ENCODE data around the gene TMEM263. TPM values are rescaled to one million over a fixed set of nuclear protein-coding genes. Genes with fewer than 3 reads are reported as not detected.

Gene TMEM263
- total RNA-seq, 8 experiments from 2014 or later: 17.1 to 96.1 (median 38.3) TPM

DNA sequence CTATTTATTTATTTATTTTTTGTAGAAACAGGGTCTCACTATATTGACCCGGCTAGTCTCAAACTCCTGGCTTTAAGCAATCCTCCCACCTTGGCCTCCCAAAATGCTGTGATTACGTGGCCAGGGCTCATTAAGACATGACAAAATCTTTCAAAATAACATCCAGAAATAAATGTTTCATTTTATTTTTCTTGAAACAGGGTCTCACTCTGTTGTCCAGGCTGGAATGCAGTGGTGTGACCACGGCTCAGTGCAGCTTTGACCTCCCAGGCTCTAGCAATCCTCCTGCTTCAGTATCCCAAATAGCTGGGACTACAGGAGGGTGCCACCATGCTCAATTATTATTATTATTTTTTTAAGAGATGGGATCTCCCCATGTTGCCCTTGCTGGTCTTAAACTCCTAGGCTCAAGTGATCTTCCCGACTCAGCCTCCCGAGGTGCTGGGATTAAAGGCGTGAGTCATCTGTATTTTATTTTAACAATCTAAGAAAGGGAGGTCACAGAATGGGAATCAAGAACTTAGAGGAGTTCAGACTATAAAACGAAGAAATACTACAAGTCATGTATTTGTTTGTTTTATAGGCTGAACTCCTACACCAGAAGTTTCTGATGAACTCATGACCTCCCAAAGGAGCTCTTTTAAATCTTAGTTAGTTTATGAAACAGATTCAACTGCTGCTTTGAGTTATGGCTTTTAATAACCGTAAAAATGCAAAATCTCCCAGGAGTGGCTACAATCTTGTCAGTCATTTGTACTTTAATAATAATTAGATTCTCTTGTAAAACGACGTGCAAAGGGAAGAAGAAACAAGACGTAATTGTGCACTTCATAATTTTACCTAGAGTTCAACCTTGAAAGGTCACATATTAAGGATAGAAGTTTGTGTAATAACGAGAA lies 2.1 kb upstream of the TMEM263 start:
- no peak overlapping the region for H3K27ac ChIP-seq
- in situ Hi-C loops (cut with MboI; ENCODE audit: low pct_unique_long_range_greater_than_20kb in 2 of 9, low sequenced_read_pairs in 9 of 9, unreplicated experiment in 9 of 9): no loop called here
- peaks cover 4 to 5% of the 10 kb centered on the region in 2 donors for H3K4me1 ChIP-seq (replicated peaks in 1 of 2)
- H3K4me3 ChIP-seq: no peak overlapping the region
- 26 to 100% (median 94%) methylated on average over 4 to 12 of the region's 12 CpGs for WGBS, 10 experiments
- no peak for ATAC-seq (replicated peaks in 6 of 8)

DNA sequence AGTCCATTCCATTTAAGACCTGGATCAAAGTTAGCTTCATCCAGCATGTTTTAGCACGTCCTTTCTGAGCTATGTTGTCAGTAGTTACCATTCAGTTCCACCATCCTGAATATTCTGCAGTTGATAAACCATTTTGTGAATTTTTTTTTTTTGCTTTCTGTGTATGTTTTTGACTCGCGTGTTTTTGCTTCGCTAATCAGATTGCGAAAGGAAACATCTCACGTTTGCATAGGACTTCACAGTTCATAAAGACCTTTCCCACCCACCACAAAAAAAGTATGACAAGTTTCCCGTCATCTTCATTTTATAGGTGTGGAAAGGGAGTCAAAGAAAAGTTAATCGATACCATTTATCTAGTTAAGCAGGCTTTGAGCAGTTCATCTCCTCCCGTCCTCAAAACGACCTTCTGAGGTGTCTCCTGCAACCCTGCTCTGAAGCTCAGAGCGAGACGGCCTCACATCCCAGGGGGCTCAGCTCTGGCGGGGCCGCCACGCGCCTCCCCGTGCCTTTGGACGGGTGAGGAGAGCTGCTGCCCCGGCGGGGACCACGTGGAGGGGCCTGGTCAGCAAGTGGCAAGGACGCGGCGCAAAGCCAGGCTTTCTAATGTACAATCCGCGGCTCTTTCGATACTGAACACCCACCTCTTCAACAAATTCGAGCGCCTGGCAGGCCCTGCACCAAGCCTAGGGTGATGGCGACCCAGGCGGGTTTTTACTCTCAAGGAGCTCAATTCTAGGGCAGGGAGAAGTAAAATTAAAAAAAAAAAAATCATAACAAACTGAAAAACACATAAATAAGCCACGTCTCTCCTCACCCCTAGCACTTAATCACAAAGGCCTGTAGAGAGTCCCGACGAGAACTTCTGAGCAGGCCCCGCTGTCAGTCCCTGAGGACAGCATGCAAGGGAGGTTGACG lies 988 bp upstream of the TMEM263 start:
- peak in 2 of 8 experiments; percentile 0 to 1 for ATAC-seq (replicated peaks in 6 of 8)
- Histone ChIP-seq H3K4me1 (replicated peaks in 1 of 2) (peaks cover 4 to 5% of the 10 kb centered on the region in 2 donors), H3K27ac (peak overlapping the region; percentile 64 to 77), H3K4me3 (peak overlapping the region; percentile 41 to 97 (median 81))
- in situ Hi-C loops (cut with MboI; ENCODE audit: low pct_unique_long_range_greater_than_20kb in 2 of 9, low sequenced_read_pairs in 9 of 9, unreplicated experiment in 9 of 9): no loop called here
- 9 to 89% (median 79%) methylated on average over 2 to 28 of the region's 36 CpGs for WGBS, 10 experiments

DNA sequence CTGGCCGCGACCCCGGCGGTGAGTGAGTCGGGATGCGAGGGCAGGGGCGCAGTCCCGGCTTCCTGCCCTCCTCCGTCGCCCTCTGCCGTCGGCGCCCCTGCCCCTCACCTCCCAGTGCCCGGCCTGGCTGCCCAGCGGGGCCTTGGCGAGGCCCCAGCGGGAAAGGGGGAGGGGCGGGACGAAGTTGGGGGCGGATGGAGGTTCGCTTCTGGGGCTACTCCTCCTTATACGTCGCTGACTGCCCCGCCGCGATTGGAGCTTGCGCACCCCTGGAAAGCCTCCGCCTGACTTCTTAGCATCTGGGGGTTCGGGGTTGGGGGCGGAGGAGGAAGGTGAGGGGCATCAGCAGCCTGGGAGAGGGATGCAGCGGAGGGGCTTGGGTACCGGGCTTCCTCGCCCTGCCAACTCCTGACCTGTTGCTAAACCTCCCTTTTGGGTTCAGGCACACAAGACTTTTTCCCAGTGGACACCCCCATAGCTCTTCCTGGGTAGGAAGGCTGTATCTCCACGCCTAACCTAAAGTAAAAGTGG lies 406 bp downstream of the TMEM263 start:
- Histone ChIP-seq H3K4me1 (replicated peaks in 1 of 2) (peaks cover 4 to 5% of the 10 kb centered on the region in 2 donors), H3K4me3 (peak overlapping the region; percentile 76 to 97 (median 81)), H3K27ac (peak overlapping the region; percentile 96 to 98)
- in situ Hi-C loops (cut with MboI; ENCODE audit: low pct_unique_long_range_greater_than_20kb in 2 of 9, low sequenced_read_pairs in 9 of 9, unreplicated experiment in 9 of 9): no loop called here
- no CpG with 5 or more reads among the region's 34 CpGs for WGBS, 10 experiments
- ATAC-seq (replicated peaks in 6 of 8): peak; percentile 23 to 59 (median 55)

DNA sequence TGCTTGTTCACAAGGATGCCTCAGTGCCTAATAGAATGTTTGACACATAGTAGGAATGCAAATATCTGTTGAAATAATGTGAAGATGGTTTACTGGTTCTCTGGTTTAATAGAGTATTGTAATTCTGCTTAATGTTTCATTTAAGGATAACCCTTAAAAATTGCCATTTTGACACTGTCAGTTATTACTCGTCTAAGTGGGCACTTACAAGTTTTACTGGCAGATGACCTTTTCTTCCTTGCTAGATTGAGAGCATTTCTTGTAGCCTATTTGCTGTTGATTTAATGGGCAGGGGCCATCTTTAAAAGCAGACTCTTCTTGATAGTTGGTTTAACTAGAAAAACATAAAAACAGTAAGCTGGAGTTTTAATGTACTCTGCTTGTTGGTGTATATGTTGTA lies 1.9 kb downstream of the TMEM263 start:
- WGBS, 10 experiments: 0 to 60% (median 0%) methylated on average over 1 of the region's 1 CpG; no CpG with 5 or more reads in 2 of the 10 experiments
- Histone ChIP-seq H3K27ac (no peak overlapping the region), H3K4me3 (peak overlapping the region; percentile 76 to 97 (median 81)), H3K4me1 (replicated peaks in 1 of 2) (peaks cover 4 to 5% of the 10 kb centered on the region in 2 donors)
- in situ Hi-C loops (cut with MboI; ENCODE audit: low pct_unique_long_range_greater_than_20kb in 2 of 9, low sequenced_read_pairs in 9 of 9, unreplicated experiment in 9 of 9): no loop called here
- ATAC-seq (replicated peaks in 6 of 8): no peak

GRCh38 chr12:106960443-106960842 lies 4.7 kb downstream of the TMEM263 start:
- no peak for ATAC-seq (replicated peaks in 6 of 8)
- 34 to 100% (median 100%) methylated on average over 1 to 3 of the region's 3 CpGs; no CpG with 5 or more reads in 2 of the 10 experiments for WGBS, 10 experiments
- no peak overlapping the region for H3K27ac ChIP-seq
- H3K4me3 ChIP-seq: no peak overlapping the region
- H3K4me1 ChIP-seq (replicated peaks in 1 of 2): no peaks in the 10 kb centered on the region
- in situ Hi-C loops (cut with MboI; ENCODE audit: low pct_unique_long_range_greater_than_20kb in 2 of 9, low sequenced_read_pairs in 9 of 9, unreplicated experiment in 9 of 9): no loop called here

- Histone ChIP-seq H3K27ac (no peak overlapping the region), H3K4me3 (no peak overlapping the region), H3K4me1 (replicated peaks in 1 of 2) (no peaks in the 10 kb centered on the region)
- 0 to 100% (median 93%) methylated on average over 1 to 3 of the region's 3 CpGs; no CpG with 5 or more reads in 1 of the 10 experiments for WGBS, 10 experiments
- in situ Hi-C loops (cut with MboI; ENCODE audit: low pct_unique_long_range_greater_than_20kb in 2 of 9, low sequenced_read_pairs in 9 of 9, unreplicated experiment in 9 of 9): no loop called here
- ATAC-seq (replicated peaks in 6 of 8): peak in 1 of 8 experiments; percentile 85
These were observed 6.6 kb downstream of the TMEM263 start for GRCh38 chr12:106962286-106962685.

GRCh38 chr12:106964526-106964925 lies 8.8 kb downstream of the TMEM263 start:
- no peak for ATAC-seq (replicated peaks in 6 of 8)
- Histone ChIP-seq H3K4me3 (no peak overlapping the region), H3K4me1 (replicated peaks in 1 of 2) (no peaks in the 10 kb centered on the region), H3K27ac (no peak overlapping the region)
- WGBS, 10 experiments: 33 to 100% (median 83%) methylated on average over 1 to 2 of the region's 2 CpGs; no CpG with 5 or more reads in 1 of the 10 experiments
- in situ Hi-C loops (cut with MboI; ENCODE audit: low pct_unique_long_range_greater_than_20kb in 2 of 9, low sequenced_read_pairs in 9 of 9, unreplicated experiment in 9 of 9): no loop called here

DNA sequence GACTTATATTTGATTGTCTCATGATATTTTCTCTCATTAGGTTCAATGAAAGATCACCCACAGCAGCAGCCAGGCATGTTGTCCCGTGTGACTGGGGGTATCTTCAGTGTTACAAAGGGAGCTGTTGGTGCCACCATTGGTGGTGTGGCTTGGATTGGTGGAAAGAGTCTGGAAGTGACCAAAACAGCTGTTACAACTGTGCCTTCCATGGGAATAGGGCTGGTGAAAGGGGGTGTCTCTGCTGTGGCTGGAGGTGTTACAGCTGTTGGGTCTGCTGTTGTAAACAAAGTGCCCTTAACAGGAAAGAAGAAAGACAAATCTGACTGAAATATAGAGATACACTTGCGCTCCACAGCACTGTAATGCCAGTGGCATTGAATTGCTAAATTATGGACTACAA lies 15.4 kb downstream of the TMEM263 start:
- no peaks in the 10 kb centered on the region for H3K4me1 ChIP-seq (replicated peaks in 1 of 2)
- 90 to 100% (median 98%) methylated on average over 1 to 2 of the region's 2 CpGs; no CpG with 5 or more reads in 2 of the 10 experiments for WGBS, 10 experiments
- no peak overlapping the region for H3K4me3 ChIP-seq
- in situ Hi-C loops (cut with MboI; ENCODE audit: low pct_unique_long_range_greater_than_20kb in 2 of 9, low sequenced_read_pairs in 9 of 9, unreplicated experiment in 9 of 9): no loop called here
- H3K27ac ChIP-seq: no peak overlapping the region
- ATAC-seq (replicated peaks in 6 of 8): no peak

DNA sequence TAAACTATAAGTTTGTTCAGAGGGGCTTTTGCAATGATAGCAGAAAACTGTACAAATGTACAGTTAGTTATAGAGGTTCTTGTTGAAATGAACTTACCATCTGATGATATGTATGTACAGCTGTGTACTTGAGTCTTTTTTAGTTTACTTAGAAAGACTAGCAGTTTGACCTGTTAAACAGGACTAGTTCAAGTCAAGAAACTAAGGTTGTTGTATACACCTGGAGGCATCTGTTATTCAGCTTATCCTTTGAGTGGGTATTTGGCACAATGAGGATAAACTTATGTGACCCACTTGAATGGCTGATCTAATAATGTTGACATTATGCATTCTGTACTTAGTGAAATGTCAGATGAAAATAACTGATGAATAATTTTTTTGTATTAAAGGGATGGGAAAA lies 17.8 kb downstream of the TMEM263 start:
- no peak overlapping the region for H3K4me3 ChIP-seq
- in situ Hi-C loops (cut with MboI; ENCODE audit: low pct_unique_long_range_greater_than_20kb in 2 of 9, low sequenced_read_pairs in 9 of 9, unreplicated experiment in 9 of 9): no loop called here
- ATAC-seq (replicated peaks in 6 of 8): no peak
- no peaks in the 10 kb centered on the region for H3K4me1 ChIP-seq (replicated peaks in 1 of 2)
- H3K27ac ChIP-seq: no peak overlapping the region

GRCh38 chr12:106974511-106974910 lies 18.8 kb downstream of the TMEM263 start:
- 64 to 100% (median 86%) methylated on average over 2 to 3 of the region's 3 CpGs; no CpG with 5 or more reads in 2 of the 10 experiments for WGBS, 10 experiments
- H3K4me3 ChIP-seq: no peak overlapping the region
- ATAC-seq (replicated peaks in 6 of 8): peak in 2 of 8 experiments; percentile 33 to 63
- in situ Hi-C loops (cut with MboI; ENCODE audit: low pct_unique_long_range_greater_than_20kb in 2 of 9, low sequenced_read_pairs in 9 of 9, unreplicated experiment in 9 of 9): no loop called here
- H3K27ac ChIP-seq: no peak overlapping the region
- no peaks in the 10 kb centered on the region for H3K4me1 ChIP-seq (replicated peaks in 1 of 2)

- no peak overlapping the region for H3K4me3 ChIP-seq
These were observed 19.4 kb downstream of the TMEM263 start for GRCh38 chr12:106975098-106975497.

DNA sequence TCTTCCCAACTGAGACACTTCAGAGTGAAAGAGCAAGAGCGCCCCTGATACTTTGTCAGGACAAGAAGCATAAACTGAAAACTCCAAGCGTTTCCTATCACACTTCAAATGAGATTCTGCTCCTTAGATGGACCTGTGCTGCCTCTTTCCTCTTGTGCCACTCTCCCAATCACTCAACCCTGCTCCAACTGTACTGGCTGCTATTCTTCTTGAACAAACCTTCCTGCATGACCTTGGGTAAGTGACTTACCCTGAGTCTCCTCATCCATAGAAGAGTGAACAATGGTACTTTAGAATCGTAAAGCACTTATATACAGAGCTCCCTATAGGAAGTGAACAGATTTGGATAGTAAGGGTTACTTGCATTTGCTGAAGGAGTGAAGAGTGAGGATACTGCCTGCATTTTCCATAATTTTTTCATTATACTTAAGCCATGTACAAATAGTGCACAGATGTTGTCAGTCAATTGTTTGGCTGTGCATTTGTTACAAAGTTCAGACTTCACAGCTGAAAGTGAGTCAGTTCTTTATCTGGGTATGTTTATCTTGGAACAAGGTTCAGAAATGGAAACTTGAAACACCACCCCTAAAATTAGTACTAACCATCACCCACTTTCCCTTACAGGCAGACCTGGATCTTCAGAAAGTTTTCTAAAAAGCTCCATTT lies 20.4 kb downstream of the TMEM263 start:
- Histone ChIP-seq H3K4me3 (no peak overlapping the region), H3K4me1 (replicated peaks in 1 of 2) (no peaks in the 10 kb centered on the region), H3K27ac (no peak overlapping the region)
- 68 to 100% (median 100%) methylated on average over 1 to 3 of the region's 3 CpGs; no CpG with 5 or more reads in 3 of the 10 experiments for whole genome bisulfite sequencing, 10 experiments
- in situ Hi-C loops (cut with MboI; ENCODE audit: low pct_unique_long_range_greater_than_20kb in 2 of 9, low sequenced_read_pairs in 9 of 9, unreplicated experiment in 9 of 9): no loop called here
- ATAC-seq (replicated peaks in 6 of 8): peak in 3 of 8 experiments; percentile 34 to 73 (median 52)

More at GRCh38 chr12:106975098-106975497, 19.4 kb downstream of the TMEM263 start:
- Histone ChIP-seq H3K27ac (no peak overlapping the region), H3K4me1 (replicated peaks in 1 of 2) (no peaks in the 10 kb centered on the region)
- ATAC-seq (replicated peaks in 6 of 8): peak in 2 of 8 experiments; percentile 49 to 50
- in situ Hi-C loops (cut with MboI; ENCODE audit: low pct_unique_long_range_greater_than_20kb in 2 of 9, low sequenced_read_pairs in 9 of 9, unreplicated experiment in 9 of 9): no loop called here
- 88 to 100% (median 98%) methylated on average over 1 to 7 of the region's 8 CpGs; no CpG with 5 or more reads in 3 of the 10 experiments for WGBS, 10 experiments
